GM18505 (cell line): ENCODE measurements around the gene C9orf152.
A peak's percentile ranks its signal among the peaks of the same experiment; 100 is the strongest.

Experiments used
- ATAC-seq: cut with Tn5 transposase; IDR thresholded peaks from one replicate; pipeline ENCODE4 v1.9.1; 2021; ENCODE audit not compliant: unreplicated experiment
- POLR2A ChIP-seq: IDR thresholded peaks from 4 replicates; pipeline ENCODE4 v1.6.1; 2011; ENCODE audit warnings: borderline replicate concordance; ENCODE audit not compliant: insufficient read depth, insufficient read length; ENCODE audit errors: extremely low read depth

The C9orf152 gene

DNA sequence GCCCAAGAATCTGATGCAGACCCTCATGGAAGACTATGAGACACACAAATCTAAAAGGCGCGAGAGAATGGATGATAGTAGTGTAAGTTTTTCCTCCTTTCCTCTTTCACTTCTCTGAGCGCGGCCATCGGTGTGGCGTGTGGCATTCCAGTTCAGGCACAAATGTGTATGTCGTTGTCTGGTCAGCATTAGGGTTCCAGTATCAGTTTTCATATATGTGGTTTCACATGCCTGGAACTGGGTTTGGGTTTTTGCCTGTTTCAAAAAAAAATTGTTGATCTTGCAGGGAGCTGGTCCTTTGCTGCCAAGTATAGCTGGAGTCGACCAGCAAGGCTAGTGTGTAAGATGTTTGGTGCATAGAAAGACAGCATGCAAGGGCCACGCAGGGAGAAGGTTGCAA, 51.5 kb downstream of the C9orf152 start:
- ATAC-seq: no peak
- no peak for TF ChIP-seq POLR2A

GRCh38 chr9:110155751-110156150, 52.2 kb downstream of the C9orf152 start:
- no peak for TF ChIP-seq POLR2A
- no peak for ATAC-seq

DNA sequence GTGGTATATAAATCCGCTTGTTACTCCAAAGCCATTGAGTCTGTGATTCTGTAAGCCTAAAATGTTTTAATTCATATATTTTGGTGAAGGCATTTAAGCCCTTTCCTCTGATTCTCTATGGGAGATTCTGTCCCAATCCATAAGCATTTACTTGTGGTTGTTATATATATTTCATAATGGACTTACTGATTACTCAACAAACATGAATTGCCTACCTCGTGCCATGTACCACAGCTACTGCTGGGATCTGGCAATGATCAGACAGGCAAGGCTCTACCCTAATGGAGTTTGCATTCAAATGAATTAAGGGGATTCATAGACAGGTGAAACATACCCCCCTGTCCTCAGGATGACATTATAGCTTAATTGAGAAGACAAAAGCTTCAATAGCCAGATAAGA, 54.5 kb downstream of the C9orf152 start:
- no peak for TF ChIP-seq POLR2A
- no peak for ATAC-seq

DNA sequence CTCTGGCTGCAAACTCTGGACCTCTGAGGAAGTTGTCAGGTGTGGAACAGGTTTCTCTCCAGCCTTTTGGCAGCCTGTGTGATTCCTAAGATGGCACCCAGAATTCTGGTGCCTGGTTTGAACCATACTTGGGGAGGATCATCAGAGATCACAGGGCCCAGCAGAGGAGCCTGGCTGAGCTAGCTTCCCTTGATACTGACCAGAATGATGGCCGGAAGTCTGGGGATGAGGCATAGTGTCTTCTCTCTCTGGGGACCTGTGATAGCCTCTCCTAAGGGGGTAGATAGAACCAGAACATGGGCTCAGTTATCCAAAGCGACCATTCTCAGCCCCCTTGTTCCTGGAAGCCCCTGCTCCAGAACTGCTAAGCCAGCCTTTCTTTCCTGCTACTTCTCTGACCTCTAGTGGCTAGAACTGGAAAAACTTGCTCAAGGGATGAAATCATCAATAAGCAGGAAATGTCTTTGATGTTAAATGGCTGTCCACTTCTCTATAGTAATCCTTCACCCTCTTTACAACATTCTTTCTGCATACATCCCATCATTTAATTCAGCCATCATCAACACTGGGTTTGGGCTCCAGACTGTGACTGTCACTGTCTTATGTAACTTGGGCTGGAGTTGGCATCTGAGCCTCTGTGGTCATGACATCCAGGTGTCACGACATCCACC, 55.1 kb downstream of the C9orf152 start:
- ATAC-seq: no peak
- peak; percentile 21 for TF ChIP-seq POLR2A
